Measurements from ENCODE around the gene MOCS1. TPM values are rescaled to one million over a fixed set of nuclear protein-coding genes. Genes with fewer than 3 reads are reported as not detected.

MOCS1 gene
- total and polyA plus RNA-seq, 9 of the 15 experiments (the other 6 are each of a cell fraction or from before 2014, with no cell fraction given), result 0.69 to 12.7 (median 8.7) TPM

GRCh38 chr6:39938773-39939654 lies 4.8 kb upstream of the MOCS1 start (continued):
- TF ChIP-seq MGA (IDR thresholded peaks at IDR 0.05) (peak; percentile 85), ZFP1 (CRISPR knock-in tag; IDR thresholded peaks at IDR 0.05) (no peak), NFYB (IDR thresholded peaks at IDR 0.05; ENCODE audit: extremely low read depth, insufficient read length) (no peak), THAP12 (CRISPR knock-in tag; IDR thresholded peaks at IDR 0.05) (no peak), KLF10 (CRISPR knock-in tag; IDR thresholded peaks at IDR 0.05) (no peak), RBM17 (IDR thresholded peaks at IDR 0.05; ENCODE audit: borderline replicate concordance, low read depth, low read length) (no peak), ZBTB11 (CRISPR knock-in tag; IDR thresholded peaks at IDR 0.05) (0 out of 6 replicates have a peak, but pooled peaks of 1 of the 3 experiments have one; percentile 43), BCL6 (CRISPR knock-in tag; IDR thresholded peaks at IDR 0.05) (no peak)
